HFF-Myc (cell line): ENCODE results near the gene PLA2G2A.
"Not testable (repeated sequence)": the region's sequence is repeated elsewhere in the genome, so short reads cannot be mapped to it uniquely, and the experiment has no call there.

Source experiments
- DNase-seq: peaks from one replicate; pipeline ENCODE4 v3.0.0-alpha.2; 2011; ENCODE audit warnings: low read depth; ENCODE audit errors: extremely low read depth
- H3K4me3 ChIP-seq: replicated peaks from 2 replicates; pipeline ENCODE4 v1.5.1; 2011; ENCODE audit warnings: low read depth, mild to moderate bottlenecking, control low read depth, low read length
- TF ChIP-seq, protein P1 (sequence below): IDR thresholded peaks from 2 replicates; pipeline ENCODE4 v1.5.1; 2012; ENCODE audit warnings: mild to moderate bottlenecking, low read depth, low read length, control low read depth; ENCODE audit errors: missing control alignments

Gene PLA2G2A

GRCh38 chr1:19936061-19936750 lies 43.2 kb downstream of the PLA2G2A start:
- DNase-seq: no peak
- TF ChIP-seq, protein P1, sequence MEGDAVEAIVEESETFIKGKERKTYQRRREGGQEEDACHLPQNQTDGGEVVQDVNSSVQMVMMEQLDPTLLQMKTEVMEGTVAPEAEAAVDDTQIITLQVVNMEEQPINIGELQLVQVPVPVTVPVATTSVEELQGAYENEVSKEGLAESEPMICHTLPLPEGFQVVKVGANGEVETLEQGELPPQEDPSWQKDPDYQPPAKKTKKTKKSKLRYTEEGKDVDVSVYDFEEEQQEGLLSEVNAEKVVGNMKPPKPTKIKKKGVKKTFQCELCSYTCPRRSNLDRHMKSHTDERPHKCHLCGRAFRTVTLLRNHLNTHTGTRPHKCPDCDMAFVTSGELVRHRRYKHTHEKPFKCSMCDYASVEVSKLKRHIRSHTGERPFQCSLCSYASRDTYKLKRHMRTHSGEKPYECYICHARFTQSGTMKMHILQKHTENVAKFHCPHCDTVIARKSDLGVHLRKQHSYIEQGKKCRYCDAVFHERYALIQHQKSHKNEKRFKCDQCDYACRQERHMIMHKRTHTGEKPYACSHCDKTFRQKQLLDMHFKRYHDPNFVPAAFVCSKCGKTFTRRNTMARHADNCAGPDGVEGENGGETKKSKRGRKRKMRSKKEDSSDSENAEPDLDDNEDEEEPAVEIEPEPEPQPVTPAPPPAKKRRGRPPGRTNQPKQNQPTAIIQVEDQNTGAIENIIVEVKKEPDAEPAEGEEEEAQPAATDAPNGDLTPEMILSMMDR: no peak
- no peak overlapping the region for H3K4me3 ChIP-seq

DNA sequence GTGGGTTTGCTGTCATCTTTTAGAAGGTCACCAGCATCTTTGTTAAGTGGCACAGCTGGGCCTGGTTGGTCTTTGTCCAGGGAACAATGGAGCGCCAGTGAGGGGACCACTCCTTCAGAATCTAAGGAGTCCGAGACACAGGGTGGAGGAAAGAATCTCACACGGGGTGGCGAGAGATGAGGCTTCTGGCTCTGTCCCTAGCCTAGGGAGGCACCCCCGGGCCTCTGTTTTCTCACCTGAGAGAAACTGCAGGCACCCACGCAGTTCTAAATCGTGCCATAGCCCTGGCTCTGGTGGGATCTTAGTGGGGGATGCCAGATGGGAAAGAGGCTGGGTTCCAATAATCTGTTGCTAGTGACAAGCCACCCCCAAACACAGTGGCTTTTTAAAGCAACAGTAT lies 45.1 kb downstream of the PLA2G2A start:
- no peak overlapping the region for H3K4me3 ChIP-seq
- no peak for DNase-seq
- TF ChIP-seq, protein P1: no peak

DNA sequence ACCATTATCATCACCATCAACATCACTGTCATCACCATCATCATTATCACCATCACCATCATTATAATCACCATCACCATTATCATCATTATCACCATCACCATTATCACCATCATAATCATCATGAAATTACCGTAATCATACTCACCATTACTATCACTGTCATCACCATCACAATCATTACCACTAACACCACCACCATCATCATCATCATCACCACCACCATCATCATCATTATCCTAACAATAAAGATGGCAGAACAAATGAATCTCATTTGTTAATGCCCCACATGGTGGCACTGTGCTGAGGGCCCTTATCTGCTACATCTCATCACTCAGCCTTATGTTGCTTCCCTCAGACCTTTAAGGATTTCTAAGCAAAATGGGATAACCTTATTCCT lies 46.6 kb downstream of the PLA2G2A start:
- no peak for DNase-seq
- H3K4me3 ChIP-seq: no peak overlapping the region
- TF ChIP-seq, protein P1: no peak

- not testable (repeated sequence) for DNase-seq, H3K4me3 ChIP-seq
Observed at GRCh38 chr1:19927130-19927421, 52.3 kb downstream of the PLA2G2A start.

DNA sequence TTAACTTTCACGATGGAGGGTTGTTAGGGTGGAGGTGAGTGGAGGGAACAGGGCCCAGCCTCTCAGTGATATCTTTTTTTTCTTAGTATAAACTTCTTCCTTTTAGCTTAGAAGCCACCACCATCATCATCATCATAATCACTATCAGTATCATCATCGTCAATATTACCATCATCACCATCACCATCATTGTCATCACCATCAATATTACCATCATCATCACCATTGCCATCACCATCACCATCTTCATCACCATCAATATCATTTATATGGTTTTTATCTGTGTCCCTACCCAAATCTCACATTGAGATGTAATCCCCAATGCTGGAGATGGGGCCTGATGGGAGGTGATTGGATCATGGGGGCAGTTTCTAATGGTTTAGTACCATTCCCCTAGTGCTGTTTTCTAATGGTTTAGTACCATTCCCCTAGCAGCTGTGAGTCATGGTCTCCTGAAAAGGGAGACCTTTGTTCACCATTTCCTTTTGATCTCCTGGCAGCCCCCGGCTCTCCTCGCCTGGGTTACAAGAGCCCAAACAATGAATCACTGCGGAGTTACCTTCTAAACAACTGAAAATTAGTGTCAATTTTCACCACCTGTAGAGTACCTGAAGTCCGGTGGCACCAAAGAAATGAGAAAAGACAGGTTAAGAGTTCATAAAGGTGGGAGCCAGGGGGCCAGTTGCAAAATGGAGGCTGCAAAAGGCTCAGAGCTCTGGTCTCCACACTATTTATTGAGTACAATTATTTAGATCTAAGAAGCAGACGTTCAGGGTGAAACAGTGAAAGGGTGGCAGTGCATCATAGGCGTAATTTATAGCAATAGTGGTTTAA lies 52.9 kb downstream of the PLA2G2A start:
- no peak overlapping the region for H3K4me3 ChIP-seq
- TF ChIP-seq, protein P1: no peak
- DNase-seq: no peak
